Measurements from ENCODE around the gene C19orf73.
"Not testable (repeated sequence)": the region's sequence is repeated elsewhere in the genome, so short reads cannot be mapped to it uniquely, and the experiment has no call there.

The C19orf73 gene

GRCh38 chr19:49148784-49149651 is 30.1 kb upstream of the C19orf73 start:
- DNase-seq (ENCODE audit: low read depth): peak; percentile 94

DNA sequence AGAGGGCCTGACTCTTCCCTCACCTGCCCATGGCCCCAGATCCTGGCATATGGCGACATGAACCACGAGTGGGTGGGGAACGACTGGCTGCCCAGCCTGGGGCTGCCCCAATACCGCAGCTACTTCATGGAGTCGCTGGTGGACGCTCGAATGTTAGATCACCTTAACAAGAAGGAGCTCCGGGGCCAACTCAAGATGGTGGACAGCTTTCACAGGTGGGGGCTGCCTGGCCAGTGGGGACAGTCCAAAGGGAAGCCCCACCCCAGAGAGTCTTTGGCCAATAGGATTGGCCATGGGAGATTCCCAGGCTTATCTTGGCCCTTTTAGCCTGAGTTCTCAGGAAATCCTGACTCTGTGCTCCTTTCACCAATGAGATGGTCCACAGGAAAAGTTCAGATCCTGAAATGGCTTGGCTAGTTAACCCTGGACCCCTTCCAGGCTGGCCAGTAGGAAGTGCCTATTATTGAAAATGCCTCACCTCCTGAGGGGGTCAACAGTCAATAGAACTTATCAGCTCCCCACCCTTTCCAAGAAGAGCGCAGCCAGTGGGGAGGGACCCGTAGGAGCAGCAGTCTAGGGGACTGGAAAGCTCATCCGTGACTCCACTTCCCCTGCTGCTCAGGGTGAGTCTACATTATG is 29.2 kb upstream of the C19orf73 start:
- DNase-seq (ENCODE audit: low read depth): no peak

DNA sequence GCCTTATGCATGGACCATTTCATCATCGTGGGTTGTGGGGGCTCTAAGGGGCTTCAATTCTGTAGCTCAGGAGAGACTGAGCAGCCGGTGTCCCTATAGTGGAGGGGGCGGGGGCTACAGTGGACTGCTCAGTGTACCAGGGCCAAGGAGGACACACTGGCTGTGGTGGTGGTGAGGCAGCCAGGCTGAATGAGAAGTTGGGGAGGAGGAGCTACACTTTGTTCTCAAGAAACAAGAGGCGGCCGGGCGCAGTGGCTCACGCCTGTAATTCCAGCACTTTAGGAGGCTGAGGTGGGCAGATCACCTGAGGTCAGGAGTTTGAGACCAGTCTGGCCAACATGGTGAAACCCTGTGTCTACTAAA is 27.4 kb upstream of the C19orf73 start:
- DNase-seq (ENCODE audit: low read depth): peak; percentile 36

DNA sequence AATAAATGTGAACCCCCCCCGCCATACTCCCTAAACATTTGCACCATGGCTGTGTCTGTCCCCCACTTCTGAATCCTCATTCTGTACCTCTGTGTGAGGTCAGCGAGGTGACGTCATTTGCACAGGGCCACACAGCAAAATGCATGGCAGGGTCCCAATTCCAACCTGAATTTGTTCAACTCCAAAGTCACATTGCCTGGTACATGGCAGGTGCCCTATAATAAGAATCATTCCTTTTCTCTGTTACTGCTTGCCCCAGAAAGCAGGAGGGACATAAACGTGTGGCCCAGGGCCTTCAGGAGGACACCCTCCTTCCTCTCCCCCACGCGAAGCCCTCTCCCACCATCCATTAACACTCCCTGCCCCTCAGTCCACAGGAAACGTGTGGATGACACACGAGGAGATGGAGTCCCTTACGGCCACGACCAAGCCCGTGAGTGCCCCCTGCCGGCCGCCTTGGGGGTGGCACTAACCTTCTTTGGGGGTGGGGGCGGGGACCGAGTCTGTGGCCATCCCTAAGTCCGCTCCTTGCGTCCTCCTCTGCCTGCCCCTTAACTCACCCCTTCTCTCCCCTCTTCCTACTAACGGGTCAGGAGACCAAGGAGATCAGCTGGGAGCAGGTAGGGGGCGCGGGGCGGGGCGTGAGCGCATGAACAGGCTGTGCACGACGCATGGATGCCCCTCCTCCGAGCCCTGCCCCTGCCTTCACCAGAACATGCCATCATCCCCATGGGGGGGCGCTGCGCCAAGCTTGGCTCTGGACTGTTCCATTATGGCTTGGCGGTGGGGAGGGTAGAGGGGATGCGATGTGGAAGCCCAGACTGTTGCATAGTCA is 26.8 kb upstream of the C19orf73 start:
- DNase-seq (ENCODE audit: low read depth): peak; percentile 76

- DNase-seq (ENCODE audit: low read depth): peak; percentile 94
These were observed 24.0 kb upstream of the C19orf73 start for GRCh38 chr19:49142866-49143335.

GRCh38 chr19:49141352-49141751 is 22.4 kb upstream of the C19orf73 start:
- DNase-seq (ENCODE audit: low read depth): no peak

GRCh38 chr19:49140951-49141350 is 22.0 kb upstream of the C19orf73 start:
- no peak for DNase-seq (ENCODE audit: low read depth)

GRCh38 chr19:49136771-49137171 is 17.8 kb upstream of the C19orf73 start:
- DNase-seq (ENCODE audit: low read depth): no peak

DNA sequence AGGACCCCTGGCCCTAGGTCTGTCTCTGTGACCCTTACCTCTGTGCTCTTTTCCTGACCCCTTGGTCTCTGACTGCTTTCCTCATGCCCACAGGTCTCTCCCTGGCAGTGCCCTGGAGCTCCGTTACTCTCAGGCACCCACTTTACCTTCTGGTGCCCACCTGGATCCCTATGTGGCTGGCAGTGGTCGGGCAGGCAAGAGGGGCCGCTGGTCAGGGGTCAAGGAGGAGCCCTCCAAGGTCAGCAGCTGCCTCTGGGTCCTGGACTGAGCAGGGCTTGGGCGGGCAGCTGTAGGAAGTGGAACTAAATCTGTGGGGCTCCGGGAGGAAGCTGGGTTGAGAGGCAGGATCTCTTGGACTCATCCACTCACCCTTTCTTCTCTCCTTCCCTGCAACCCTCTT is 16.7 kb upstream of the C19orf73 start:
- no peak for DNase-seq (ENCODE audit: low read depth)

DNA sequence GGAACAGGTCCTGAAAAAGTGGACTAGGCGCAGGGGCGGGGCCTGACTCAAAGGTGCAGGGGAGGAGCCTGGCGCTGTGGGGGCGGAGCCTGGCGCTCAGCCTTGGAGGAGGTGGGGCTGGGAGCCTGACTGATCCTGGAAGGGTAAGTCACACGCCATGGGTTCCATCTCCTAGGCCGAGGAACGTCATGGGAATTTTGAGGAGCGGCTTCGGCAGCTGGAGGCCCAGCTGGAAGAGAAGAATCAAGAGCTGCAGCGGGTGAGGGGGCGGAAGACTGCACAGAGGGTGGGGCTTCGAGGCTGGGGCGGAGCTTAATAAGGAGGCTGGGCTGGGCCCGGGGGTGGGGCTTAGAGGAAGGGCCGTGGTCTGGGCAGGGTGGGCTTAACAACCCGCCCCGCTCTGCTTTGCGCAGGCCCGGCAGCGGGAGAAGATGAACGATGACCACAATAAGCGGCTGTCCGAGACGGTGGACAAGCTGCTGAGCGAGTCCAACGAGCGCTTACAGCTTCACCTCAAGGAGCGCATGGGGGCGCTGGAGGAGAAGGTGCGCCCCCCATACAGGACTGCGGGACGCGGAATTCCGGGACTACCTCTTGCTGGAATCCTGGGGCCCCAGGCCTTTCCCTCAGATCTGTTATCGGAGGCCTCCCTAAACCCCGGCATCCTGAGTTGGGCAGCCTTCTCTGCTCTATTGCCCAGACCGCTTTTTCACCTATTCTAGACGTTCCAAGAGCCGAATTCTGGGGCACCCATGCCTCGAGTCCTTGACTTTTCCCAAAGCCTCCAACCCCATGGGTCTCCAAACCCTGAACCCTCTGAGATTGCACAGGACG is 14.9 kb upstream of the C19orf73 start:
- DNase-seq (ENCODE audit: low read depth): peak; percentile 43

- DNase-seq (ENCODE audit: low read depth): no peak
These were observed 14.1 kb upstream of the C19orf73 start for GRCh38 chr19:49132974-49133609.

GRCh38 chr19:49130325-49130724 is 11.4 kb upstream of the C19orf73 start:
- DNase-seq (ENCODE audit: low read depth): no peak

GRCh38 chr19:49129238-49129583 is 10.3 kb upstream of the C19orf73 start:
- DNase-seq (ENCODE audit: low read depth): no peak

DNA sequence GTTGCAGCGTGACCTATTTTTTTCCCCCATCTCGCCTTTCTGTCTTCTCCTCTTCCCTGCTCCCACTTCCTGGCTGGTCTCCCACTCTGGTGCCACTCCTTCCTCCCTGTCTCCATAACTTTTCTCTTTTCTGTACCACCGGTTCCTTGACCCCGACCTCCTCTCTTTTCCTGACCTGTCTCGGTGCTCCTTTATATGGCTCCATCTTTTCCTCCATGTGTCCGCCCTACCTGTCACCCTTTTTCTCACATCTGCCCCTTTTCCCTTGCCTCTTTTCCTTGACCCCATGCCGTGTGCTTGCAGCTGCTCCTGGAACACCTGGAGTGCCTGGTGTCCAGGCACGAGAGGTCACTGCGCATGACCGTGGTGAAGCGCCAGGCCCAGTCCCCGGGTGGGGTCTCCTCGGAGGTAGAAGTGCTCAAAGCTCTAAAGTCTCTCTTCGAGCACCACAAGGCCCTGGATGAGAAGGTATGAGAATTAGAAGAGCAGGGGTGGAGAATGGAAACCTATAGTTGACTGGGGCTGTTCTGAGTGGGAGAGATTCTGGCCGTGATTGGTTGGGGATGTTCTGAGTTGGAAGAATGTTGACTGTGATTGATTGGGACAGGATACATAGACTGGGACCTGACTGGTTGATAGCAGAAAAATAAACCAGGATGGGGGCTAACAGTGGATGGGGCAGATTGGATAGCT is 9.7 kb upstream of the C19orf73 start:
- no peak for DNase-seq (ENCODE audit: low read depth)

- peak; percentile 97 for DNase-seq (ENCODE audit: low read depth)
These were observed 9.0 kb upstream of the C19orf73 start for GRCh38 chr19:49127674-49128544.

DNA sequence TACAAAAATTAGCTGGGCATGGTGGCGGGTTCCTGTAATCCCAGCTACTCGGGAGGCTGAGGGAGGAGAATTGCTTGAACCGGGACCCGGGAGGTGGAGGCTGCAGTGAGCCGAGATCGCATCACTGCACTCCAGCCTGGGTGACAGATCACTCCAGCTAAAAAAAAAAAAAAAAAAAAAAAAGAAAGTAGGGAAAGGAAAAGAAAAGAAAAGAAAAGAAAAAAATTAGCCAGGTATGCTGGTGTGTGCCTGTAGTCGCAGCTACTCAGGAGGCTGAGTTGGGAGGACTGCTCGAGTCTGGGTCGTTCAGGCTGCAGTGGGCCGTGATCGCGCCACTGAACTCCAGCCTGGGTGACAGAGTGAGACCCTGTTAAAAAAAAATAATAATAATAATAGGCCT is 8.3 kb upstream of the C19orf73 start:
- DNase-seq (ENCODE audit: low read depth): not testable (repeated sequence)

- no peak for DNase-seq (ENCODE audit: low read depth)
These were observed 7.6 kb upstream of the C19orf73 start for GRCh38 chr19:49126575-49126974.

DNA sequence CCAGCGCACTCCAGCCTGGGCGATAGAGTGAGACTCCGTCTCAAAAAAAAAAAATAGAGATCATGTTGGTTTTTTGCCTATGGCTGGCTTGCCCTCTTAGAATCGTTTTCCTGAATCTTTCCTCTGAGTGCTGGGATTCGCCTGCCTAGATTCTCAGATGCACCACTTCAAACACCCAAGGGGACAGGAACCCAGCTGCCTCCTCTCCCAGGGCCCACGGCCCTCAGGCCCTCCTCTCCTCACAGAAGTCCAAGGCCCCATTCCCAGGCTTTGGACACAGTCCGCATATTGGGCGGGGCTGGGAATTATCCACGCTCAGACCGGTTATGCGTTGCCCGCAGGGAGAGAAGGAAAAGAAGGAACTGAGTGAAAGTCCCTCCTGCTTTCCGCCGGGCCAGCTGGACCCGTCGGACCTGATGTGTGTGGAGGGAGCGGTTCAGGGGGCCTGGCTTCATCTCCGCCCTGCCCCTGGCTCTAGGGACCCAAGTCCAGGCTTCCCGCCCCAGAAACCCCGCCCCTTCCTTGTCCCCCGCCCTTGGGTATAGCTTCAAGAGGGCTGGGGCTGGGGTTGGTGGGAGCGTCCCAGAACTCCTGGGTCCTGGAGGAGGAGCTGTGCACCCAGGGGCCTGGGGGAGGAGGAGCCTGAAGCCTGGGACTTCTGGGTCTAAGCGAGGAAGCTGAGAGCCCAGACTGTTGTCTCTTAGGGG is 6.2 kb upstream of the C19orf73 start:
- no peak for DNase-seq (ENCODE audit: low read depth)

- not testable (repeated sequence) for DNase-seq (ENCODE audit: low read depth)
These were observed 4.3 kb upstream of the C19orf73 start for GRCh38 chr19:49123285-49123684.

All from ELR (cell line).